Small intestine (tissue), 7 donors: ENCODE data around the gene PLEKHG4B. TPM values are rescaled to one million over a fixed set of nuclear protein-coding genes. Genes with fewer than 3 reads are reported as not detected.

ENCODE experiments used
- DNase-seq, 2 donors: peaks; one replicate each; pipeline versions ENCODE4 v3.0.0 to v3.0.0-alpha.2; 2013
- FAIRE-seq: peaks from 2 replicates; lab custom pipeline; 2012; peaks lifted over from hg19 to GRCh38; lab: Jason Lieb, UNC
- H3K27ac ChIP-seq, 3 donors: one replicate each; pipeline ENCODE4 v1.5.1; 2013; ENCODE audit warnings: low read length in 2 of 3, mild to moderate bottlenecking in 2 of 3, control low read depth in 1 of 3, inconsistent platforms in 1 of 3, low read depth in 1 of 3, moderate library complexity in 1 of 3
- H3K27me3 ChIP-seq, 3 donors: one replicate each; pipeline ENCODE4 v1.6.1; 2013; ENCODE audit warnings: low read length in 3 of 3, inconsistent platforms in 1 of 3; ENCODE audit not compliant: control insufficient read depth in 3 of 3, insufficient read depth in 3 of 3
- H3K36me3 ChIP-seq, 3 donors: one replicate each; pipeline ENCODE4 v1.6.1; 2013; ENCODE audit warnings: low read length in 3 of 3, inconsistent platforms in 1 of 3, low read depth in 1 of 3, mild to moderate bottlenecking in 1 of 3, moderate library complexity in 1 of 3; ENCODE audit not compliant: control insufficient read depth in 3 of 3, insufficient read depth in 2 of 3
- H3K4me1 ChIP-seq, 3 donors: one replicate each; pipeline ENCODE4 v1.6.1; 2013; ENCODE audit warnings: low read length in 2 of 3, inconsistent platforms in 1 of 3, low read depth in 1 of 3, mild to moderate bottlenecking in 1 of 3, moderate library complexity in 1 of 3; ENCODE audit not compliant: control insufficient read depth in 3 of 3, insufficient read depth in 2 of 3
- H3K4me3 ChIP-seq, 3 donors: one replicate each; pipeline ENCODE4 v1.5.1; 2013; ENCODE audit warnings: low read length in 3 of 3, control low read depth in 1 of 3, inconsistent platforms in 1 of 3, low read depth in 1 of 3, mild to moderate bottlenecking in 1 of 3, moderate library complexity in 1 of 3
- H3K9me3 ChIP-seq, 2 donors: one replicate each; pipeline ENCODE4 v1.6.1; 2013; ENCODE audit warnings: low read depth in 1 of 2, low read length in 1 of 2; ENCODE audit not compliant: control insufficient read depth in 2 of 2, insufficient read depth in 1 of 2
- WGBS, 3 donors: extraction: QIAGEN DNeasy Blood & Tissue Kit; methylation state at CpG; one replicate each; pipeline ENCODE4 v1.1.7; 2013; 5-methylcytosine and 5-hydroxymethylcytosine counted together
- polyA plus RNA-seq, 4 donors: library from polyadenylated mRNA; stranded (reverse) in 3 of 4; unstranded in 1 of 4; fragments of 200-250 nt in 3 of 4; fragments of 120-200 nt in 1 of 4; gene quantifications; one replicate each; pipeline versions ENCODE4 v1.2.1 to v1.2.3, GENCODE V29; 2013
- donor health status: healthy with polysubstance abuse.
- donor health status: control.
- donor health status: control.
- donor health status: Bipolar disorder and iron deficiency.
- donor health status: healthy.

PLEKHG4B gene
- polyA plus RNA-seq, 4 donors: 0.01 to 0.44 TPM; not detected in 2

- Histone ChIP-seq H3K27ac (no peak overlapping the region), H3K36me3 (no peaks in the 10 kb centered on the region), H3K9me3 (no peaks in the 10 kb centered on the region), H3K4me3 (no peak overlapping the region), H3K4me1 (no peaks in the 10 kb centered on the region), H3K27me3 (no peaks in the 10 kb centered on the region)
- no peak for DNase-seq
- no peak for FAIRE-seq
- 80 to 83% (median 81%) methylated on average over 13 of the region's 13 CpGs for WGBS, 3 donors
These were observed 80.5 kb downstream of the PLEKHG4B start for GRCh38 chr5:172421-172820.

GRCh38 chr5:172841-173251, 80.9 kb downstream of the PLEKHG4B start:
- 73 to 81% (median 73%) methylated on average over 17 of the region's 17 CpGs for WGBS, 3 donors

GRCh38 chr5:173392-174290, 81.7 kb downstream of the PLEKHG4B start:
- no peak overlapping the region for H3K27ac ChIP-seq
- FAIRE-seq: no peak
- no peaks in the 10 kb centered on the region for H3K9me3 ChIP-seq
- no peak for DNase-seq
- no peaks in the 10 kb centered on the region for H3K4me1 ChIP-seq
- WGBS, 3 donors: 78 to 87% (median 80%) methylated on average over 22 of the region's 22 CpGs
- no peaks in the 10 kb centered on the region for H3K36me3 ChIP-seq
- no peaks in the 10 kb centered on the region for H3K27me3 ChIP-seq
- H3K4me3 ChIP-seq: no peak overlapping the region

More at GRCh38 chr5:172841-173251, 80.9 kb downstream of the PLEKHG4B start:
- Histone ChIP-seq H3K27ac (no peak overlapping the region), H3K9me3 (no peaks in the 10 kb centered on the region), H3K4me1 (no peaks in the 10 kb centered on the region), H3K4me3 (no peak overlapping the region), H3K36me3 (no peaks in the 10 kb centered on the region), H3K27me3 (no peaks in the 10 kb centered on the region)
- DNase-seq: no peak
- no peak for FAIRE-seq

GRCh38 chr5:174291-174600, 82.3 kb downstream of the PLEKHG4B start:
- H3K27me3 ChIP-seq: no peaks in the 10 kb centered on the region
- no peaks in the 10 kb centered on the region for H3K4me1 ChIP-seq
- H3K9me3 ChIP-seq: no peaks in the 10 kb centered on the region
- 69 to 78% (median 69%) methylated on average over 3 to 5 of the region's 5 CpGs for WGBS, 3 donors
- DNase-seq (no peak), FAIRE-seq (no peak)
- H3K36me3 ChIP-seq: no peaks in the 10 kb centered on the region
- no peak overlapping the region for H3K27ac ChIP-seq
- no peak overlapping the region for H3K4me3 ChIP-seq

GRCh38 chr5:174876-175465, 83.0 kb downstream of the PLEKHG4B start:
- H3K4me3 ChIP-seq: no peak overlapping the region
- WGBS, 3 donors: 83 to 84% (median 84%) methylated on average over 15 to 16 of the region's 16 CpGs
- no peaks in the 10 kb centered on the region for H3K36me3 ChIP-seq
- DNase-seq (no peak), FAIRE-seq (no peak)
- no peaks in the 10 kb centered on the region for H3K4me1 ChIP-seq
- no peaks in the 10 kb centered on the region for H3K27me3 ChIP-seq
- H3K27ac ChIP-seq: no peak overlapping the region
- no peaks in the 10 kb centered on the region for H3K9me3 ChIP-seq

GRCh38 chr5:176296-176823, 84.4 kb downstream of the PLEKHG4B start:
- no peak overlapping the region for H3K4me3 ChIP-seq
- no peaks in the 10 kb centered on the region for H3K9me3 ChIP-seq
- no peaks in the 10 kb centered on the region for H3K36me3 ChIP-seq
- DNase-seq (no peak), FAIRE-seq (no peak)
- H3K27ac ChIP-seq: no peak overlapping the region
- 72 to 79% (median 75%) methylated on average over 11 of the region's 11 CpGs for WGBS, 3 donors
- H3K27me3 ChIP-seq: no peaks in the 10 kb centered on the region
- no peaks in the 10 kb centered on the region for H3K4me1 ChIP-seq

- Histone ChIP-seq H3K4me1 (no peaks in the 10 kb centered on the region), H3K27me3 (no peaks in the 10 kb centered on the region), H3K27ac (no peak overlapping the region), H3K9me3 (no peaks in the 10 kb centered on the region), H3K4me3 (no peak overlapping the region), H3K36me3 (no peaks in the 10 kb centered on the region)
- WGBS, 3 donors: 40 to 72% (median 55%) methylated on average over 5 of the region's 5 CpGs
- FAIRE-seq (no peak), DNase-seq (no peak)
These were observed 86.1 kb downstream of the PLEKHG4B start for GRCh38 chr5:178110-178509.

GRCh38 chr5:179401-179800, 87.4 kb downstream of the PLEKHG4B start:
- H3K27me3 ChIP-seq: no peaks in the 10 kb centered on the region
- 84 to 94% (median 85%) methylated on average over 9 of the region's 9 CpGs for WGBS, 3 donors
- no peaks in the 10 kb centered on the region for H3K9me3 ChIP-seq
- H3K4me1 ChIP-seq: no peaks in the 10 kb centered on the region
- DNase-seq (no peak), FAIRE-seq (no peak)
- no peaks in the 10 kb centered on the region for H3K36me3 ChIP-seq
- H3K27ac ChIP-seq: no peak overlapping the region
- H3K4me3 ChIP-seq: no peak overlapping the region
